Stimulated activated CD4-positive, alpha-beta T cell treated with anti-CD3 and anti-CD28 coated beads, Interleukin-15, amount 100 ng/mL, for 48 hours (primary cell): ENCODE measurements around the gene RIMS3.
"Not testable (repeated sequence)": the region's sequence is repeated elsewhere in the genome, so short reads cannot be mapped to it uniquely, and the experiment has no call there.

Experiments used
- DNase-seq, 2 donors: peaks; one replicate each; pipeline ENCODE4 v3.0.0-alpha.2; 2020; ENCODE audit warnings: low read depth in 2 of 2

Gene RIMS3

GRCh38 chr1:40665335-40666171 lies at the start of gene RIMS3:
Gene RIMS3, minus strand, starts transcription at chr1:40665682. Its CDS starts 23,757 bp downstream, at chr1:40641925.
- DNase-seq, result peak; percentile 60 to 76

GRCh38 chr1:40712997-40713396 lies 47.5 kb upstream of the RIMS3 start:
- no peak for DNase-seq

GRCh38 chr1:40712405-40712944 lies 47.0 kb upstream of the RIMS3 start:
- no peak for DNase-seq

- DNase-seq, result no peak
These were observed 46.3 kb upstream of the RIMS3 start for GRCh38 chr1:40711465-40712404.

GRCh38 chr1:40710581-40711315 lies 45.3 kb upstream of the RIMS3 start:
- no peak for DNase-seq

GRCh38 chr1:40709802-40710278 lies 44.4 kb upstream of the RIMS3 start:
- no peak for DNase-seq

- peak; percentile 61 to 62 for DNase-seq
These were observed 43.8 kb upstream of the RIMS3 start for GRCh38 chr1:40709100-40709801.

- no peak for DNase-seq
These were observed 43.2 kb upstream of the RIMS3 start for GRCh38 chr1:40708750-40709099.

GRCh38 chr1:40706626-40707025 lies 41.1 kb upstream of the RIMS3 start:
- no peak for DNase-seq

GRCh38 chr1:40704817-40705733 lies 39.6 kb upstream of the RIMS3 start:
- no peak for DNase-seq

GRCh38 chr1:40703316-40703715 lies 37.8 kb upstream of the RIMS3 start:
- DNase-seq, result no peak

- DNase-seq, result not testable (repeated sequence)
These were observed 37.3 kb upstream of the RIMS3 start for GRCh38 chr1:40702810-40703209.

- DNase-seq, result no peak
These were observed 36.2 kb upstream of the RIMS3 start for GRCh38 chr1:40701684-40702083.

- DNase-seq, result no peak
These were observed 34.3 kb upstream of the RIMS3 start for GRCh38 chr1:40699787-40700186.

- no peak for DNase-seq
These were observed 32.0 kb upstream of the RIMS3 start for GRCh38 chr1:40697436-40697835.

GRCh38 chr1:40696294-40696693 lies 30.8 kb upstream of the RIMS3 start:
- DNase-seq, result no peak

GRCh38 chr1:40694353-40694874 lies 28.9 kb upstream of the RIMS3 start:
- DNase-seq, result no peak

GRCh38 chr1:40693425-40693824 lies 27.9 kb upstream of the RIMS3 start:
- DNase-seq, result no peak

GRCh38 chr1:40692429-40692895 lies 27.0 kb upstream of the RIMS3 start:
- no peak for DNase-seq
